NCI-H146 (cell line): ENCODE results near the gene ZNF497.

Source experiments
- DNase-seq: peaks from one replicate; lab custom pipeline; 2025; lab: John Stamatoyannopoulos, UW

The ZNF497 gene

DNA sequence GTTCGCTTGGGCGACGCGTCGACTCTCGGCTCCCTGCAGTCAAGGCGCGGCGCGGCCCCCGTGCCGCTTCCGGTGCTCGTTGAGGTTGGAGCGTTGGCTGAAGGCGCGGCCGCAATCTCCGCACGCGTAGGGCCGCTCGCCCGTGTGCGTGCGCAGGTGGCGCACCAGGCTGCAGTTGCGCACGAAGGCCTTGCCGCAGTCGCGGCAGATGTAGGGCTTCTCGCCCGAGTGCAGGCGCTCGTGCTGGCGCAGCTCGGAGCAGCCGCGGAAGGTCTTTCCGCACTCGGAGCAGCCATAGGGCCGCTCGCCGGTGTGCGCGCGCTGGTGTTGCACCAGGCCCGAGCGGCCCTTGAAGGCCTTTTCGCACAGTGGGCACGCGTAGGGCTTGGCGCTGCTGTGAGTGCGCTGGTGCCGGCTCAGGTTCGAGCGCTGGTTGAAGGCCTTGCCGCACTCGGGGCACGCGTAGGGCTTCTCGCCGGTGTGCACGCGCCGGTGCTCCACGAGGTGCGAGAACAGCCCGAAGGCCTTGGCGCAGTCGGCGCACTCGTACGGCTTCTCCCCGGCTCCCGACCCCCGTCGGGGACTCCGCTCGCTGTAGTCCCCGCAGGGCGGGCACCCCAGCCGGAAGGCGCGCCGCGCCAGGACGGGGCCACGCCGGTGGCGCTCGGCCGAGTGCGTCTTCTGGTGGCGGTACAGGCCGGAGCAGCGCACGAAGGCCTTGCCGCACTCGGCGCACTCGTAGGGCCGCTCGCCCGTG is 5.3 kb upstream of the ZNF497 start:
- no peak for DNase-seq

DNA sequence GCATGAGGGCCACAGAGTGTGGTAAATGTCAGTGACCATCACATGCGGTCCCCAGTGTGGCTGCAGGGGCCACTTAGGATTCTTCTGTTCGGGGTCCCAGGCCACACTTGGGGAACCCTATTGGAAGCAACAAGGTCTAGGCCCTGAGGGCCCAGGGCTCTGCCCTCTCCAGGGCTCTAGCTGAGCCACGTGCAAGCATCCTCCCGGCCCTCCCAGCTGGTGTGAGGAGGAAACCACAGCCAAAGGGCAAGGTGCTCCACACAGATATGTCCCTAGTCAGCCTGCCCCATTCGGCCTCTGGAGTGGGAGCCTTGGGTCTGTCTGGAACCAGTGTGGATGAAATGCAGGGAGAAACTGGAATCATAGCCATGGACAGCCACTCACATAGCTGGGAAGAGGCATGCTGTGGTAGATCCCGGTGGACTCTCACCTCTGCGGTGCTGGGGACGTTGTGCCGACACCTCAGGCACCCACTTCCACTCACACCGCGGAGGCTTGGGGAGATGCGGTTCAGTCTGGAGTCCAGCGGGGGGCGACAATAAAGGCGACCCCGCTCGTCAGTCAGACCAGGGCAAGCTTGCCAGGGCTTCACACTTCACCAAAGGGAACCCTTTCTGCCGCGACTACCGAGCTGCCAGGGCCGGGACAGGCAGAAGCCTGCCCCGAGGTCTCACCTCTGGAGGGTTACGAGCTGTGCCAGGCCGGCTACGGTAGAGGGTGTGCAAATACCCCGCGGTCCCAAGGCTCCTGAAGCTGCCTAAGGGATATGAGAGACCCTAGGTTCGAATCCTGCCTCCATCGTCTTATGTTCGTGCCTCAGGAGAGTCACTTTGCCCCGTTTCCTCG is 4.3 kb upstream of the ZNF497 start:
- DNase-seq = no peak

DNA sequence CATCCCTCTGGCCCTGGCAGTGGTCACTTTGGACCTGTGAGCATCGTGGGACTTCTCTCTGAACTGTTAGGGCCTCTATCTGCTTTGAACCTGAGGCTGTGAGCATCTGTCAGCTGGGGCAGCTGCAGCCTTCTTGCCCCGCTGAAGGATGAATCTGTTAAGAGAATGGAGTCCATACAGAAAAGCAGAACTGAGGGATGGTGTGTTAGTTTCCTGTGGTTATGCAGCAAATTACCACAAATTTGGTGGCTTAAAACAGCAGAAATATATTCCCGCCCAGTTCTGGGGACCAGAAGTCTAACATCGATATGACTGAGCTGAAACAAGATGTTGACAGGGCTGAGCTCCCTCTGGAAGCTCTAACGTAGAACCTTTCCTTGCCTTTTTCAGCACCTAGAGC is 1.6 kb upstream of the ZNF497 start:
- DNase-seq = no peak

DNA sequence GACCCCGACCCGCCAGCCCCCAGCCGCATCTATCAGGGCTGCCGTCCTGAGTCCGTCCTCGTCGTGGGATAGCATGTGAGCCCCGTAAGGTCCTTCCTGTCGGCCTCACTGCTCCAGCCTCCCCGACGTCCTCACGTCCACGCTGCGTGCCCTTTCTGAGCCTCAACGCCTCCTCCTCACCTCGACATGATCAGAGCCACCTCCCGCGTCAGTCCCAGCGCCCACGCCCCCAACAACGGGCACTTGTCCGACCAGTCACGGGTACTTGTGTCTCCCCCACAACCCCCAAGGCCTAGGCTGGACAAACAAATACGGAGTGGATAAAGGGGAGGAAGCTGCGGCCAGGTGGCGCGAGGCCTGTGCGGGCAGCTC is 665 bp downstream of the ZNF497 start:
- peak; percentile 81 for DNase-seq

DNA sequence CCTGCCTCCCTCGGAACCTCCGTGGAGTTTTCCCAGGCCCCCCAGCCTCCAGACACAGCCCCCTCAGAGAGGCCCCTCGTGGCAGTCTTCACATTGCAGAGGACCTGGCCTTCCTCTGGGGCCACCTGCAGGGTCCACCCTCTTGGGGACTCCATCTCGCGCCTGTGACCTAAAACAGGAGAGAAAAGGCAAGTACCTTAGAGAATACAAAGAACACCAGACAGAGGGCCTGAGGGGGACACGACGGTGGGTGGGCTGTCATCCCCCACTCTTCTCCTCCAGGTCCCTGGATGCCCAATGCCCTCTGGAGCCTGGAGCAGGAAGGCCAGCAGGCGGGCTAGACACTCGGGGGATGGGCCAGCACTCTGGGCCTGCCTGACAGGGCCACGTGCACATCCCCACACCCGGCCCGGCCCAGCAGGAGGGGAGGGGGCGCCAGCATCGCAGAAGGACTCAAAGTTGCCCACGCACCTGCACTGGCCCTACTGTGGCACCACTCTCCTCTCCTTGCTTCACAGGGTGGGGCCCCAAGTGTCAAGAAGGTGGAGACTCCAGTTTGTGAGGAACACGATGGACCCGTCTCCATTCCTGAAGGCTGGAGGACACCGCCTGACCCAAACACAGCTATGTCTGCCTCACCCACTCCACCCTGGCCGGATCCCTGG is 4.9 kb downstream of the ZNF497 start:
- no peak for DNase-seq

- DNase-seq = no peak
Measured at GRCh38 chr19:58356766-58357480, 5.6 kb downstream of the ZNF497 start.

- no peak for DNase-seq
Measured at GRCh38 chr19:58355908-58356765, 6.4 kb downstream of the ZNF497 start.

DNA sequence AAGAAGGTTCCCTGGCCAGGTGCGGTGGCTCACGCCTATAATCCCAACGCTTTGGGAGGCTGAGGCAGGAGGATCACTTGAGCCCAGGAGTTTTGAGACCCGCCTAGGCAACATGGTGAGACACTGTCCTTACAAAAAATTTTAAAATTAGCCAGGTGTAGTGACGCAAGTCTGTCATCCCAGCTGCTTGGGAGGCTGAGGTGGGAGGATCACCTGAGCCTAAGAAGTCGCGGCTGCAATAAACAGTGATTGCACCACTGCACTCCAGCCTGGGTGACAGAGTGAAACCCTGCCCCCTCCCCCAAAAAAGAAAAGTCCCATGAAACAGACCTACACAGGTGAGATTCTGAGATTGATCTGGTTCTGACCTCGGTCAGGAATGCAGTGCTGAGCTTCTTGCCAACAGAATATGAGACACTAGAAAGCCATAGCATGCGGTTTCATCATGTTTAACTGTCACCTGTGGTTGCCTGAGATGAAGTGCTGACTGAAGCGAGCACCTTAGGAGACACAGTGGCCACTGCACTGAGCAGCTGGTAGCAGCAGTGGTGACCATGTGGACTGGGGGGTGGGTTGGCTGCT is 7.2 kb downstream of the ZNF497 start:
- DNase-seq = no peak

- no peak for DNase-seq
Measured at GRCh38 chr19:58354478-58355030, 8.0 kb downstream of the ZNF497 start.

DNA sequence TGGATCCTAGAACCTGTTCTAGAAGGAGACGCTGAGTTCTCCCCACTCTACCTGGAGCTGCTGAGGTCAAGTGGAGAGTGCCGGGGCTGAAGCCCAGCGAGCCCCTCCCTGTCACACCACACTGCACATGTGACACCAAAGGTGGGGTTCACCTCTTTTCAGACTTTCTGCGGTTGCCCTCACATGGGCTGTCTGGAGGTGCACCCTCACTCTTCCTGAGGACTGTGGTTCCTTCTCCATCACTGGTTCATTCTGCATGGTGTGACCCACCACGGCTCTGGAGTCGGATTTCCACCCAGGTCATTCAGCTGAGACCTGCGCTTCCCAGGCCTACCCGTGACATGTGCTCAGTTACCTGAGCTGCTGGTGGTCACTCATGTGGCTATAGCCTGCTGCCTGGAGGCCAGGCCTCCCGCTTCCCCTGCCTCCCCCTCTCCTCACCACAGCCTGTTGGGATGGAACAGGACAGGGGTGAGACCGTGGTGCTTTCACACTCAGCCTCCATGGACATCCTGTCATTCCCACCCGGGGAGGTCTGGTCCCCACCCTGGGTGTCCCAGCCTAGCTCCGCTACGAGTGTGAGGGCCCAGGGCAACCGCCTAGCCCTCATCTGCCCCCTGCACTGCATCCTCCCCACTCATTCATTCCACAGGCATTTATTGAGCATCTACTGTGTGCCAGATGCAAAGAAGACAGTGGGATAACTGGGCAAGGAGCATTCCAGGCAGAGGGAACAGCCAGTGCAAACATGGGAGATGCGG is 8.7 kb downstream of the ZNF497 start:
- DNase-seq = no peak

DNA sequence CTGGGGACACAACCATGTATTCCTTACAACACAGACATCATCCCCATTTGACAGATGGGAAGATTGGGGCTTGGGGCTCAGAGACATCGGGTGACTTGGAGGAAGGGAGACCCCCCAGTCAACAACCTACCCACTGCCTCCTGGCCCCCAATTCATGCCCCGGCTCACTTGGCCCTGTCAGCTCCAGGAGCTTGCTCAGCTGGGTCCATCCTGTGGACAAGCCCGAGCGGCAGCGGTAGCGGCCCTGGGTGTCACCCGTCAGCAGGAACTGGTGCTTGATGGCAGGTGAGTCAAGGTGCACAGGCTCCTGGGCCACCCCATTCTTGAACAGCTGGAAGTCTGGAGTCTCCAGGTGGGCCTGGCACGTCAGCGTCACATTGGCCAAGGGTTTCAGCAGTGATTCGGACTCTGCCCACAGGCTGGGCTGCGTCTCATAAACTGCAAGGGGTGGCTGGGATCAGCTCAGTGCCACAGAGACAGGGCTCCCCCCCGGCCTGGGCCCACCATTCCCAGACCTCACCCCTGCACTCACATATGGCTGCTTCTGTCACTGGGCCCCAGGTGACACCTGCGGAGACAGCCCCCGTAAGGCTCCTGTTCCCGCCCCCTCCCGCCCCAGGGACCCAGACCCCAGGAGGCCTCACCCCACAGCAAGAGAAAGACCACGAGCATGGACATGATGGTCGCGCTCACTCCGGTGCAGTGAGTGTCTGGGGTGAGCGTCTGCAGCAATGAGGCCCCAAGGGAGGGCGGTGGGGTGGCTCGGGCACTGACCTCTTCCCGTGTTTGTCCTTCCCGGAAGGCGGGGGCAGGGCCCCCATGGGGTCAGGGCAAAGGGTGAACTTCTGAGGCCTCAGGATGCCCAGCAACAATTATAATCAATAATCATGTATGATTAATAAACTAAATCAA is 9.5 kb downstream of the ZNF497 start, which contains the start of gene A1BG:
TSS of gene A1BG (minus strand) at position 733 of the 912 bp plus-strand sequence. CDS start at position 678, 55 bp downstream.
- DNase-seq = no peak

GRCh38 chr19:58351990-58352755 is 10.4 kb downstream of the ZNF497 start:
- DNase-seq = no peak

- DNase-seq = no peak
Measured at GRCh38 chr19:58351558-58351878, 11.0 kb downstream of the ZNF497 start.

DNA sequence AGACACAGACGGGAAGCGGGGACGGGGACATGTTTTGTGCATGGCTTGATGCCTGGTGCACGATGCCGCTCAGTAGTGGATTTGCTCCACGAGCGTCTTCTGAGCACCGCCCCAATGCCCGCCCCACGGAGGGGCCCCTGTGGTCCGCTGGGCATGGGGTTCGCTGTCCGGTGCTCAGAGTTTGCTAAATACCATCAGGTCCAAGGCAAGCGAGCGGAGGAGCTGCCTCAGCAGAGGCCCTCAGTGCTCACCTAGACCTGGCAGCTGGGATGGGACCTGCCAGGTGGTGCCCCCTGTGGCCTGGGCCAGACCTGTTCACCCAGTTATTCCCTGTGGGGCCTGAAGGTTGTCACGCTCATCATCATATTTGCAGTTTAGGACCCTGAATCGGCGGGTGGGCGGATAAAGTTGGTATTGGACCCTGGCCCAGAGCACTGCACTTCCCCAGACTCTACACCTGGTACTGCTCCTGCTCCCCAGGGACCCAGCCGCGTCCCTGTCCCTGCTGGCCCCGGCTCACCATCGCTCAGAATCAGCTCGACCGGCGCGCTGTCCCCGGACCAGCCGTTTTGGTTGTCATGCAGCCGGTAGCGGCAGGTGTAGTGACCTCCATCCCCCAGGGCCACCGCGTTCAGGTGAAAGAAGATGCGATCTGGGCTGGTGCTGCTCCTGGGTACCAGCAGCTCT is 11.5 kb downstream of the ZNF497 start:
- DNase-seq = no peak

- DNase-seq = no peak
Measured at GRCh38 chr19:58350001-58350861, 12.3 kb downstream of the ZNF497 start.

DNA sequence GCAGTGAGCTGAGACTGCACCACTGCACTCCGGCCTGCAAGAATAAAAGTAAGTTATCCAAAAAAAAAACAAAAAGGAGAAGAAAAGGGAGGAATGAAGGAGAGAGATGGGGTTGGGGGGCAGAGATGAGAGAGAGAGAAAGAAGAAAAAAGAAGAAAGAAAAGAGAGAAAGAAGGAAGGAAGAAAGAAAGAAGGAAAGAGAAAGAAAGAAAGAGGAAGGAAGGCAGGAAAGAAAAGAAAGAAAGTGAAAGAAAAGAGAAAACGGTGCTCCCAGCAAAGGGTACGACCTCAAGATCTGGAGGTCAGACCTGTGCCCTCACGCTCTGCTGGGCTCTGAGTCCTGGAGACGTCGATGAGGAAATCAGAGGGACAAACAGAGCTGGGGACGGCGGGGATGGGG is 13.0 kb downstream of the ZNF497 start:
- no peak for DNase-seq
